ENCODE results near the gene C16orf46. TPM values are rescaled to one million over a fixed set of nuclear protein-coding genes. Genes with fewer than 3 reads are reported as not detected.

Gene C16orf46
- total and polyA plus RNA-seq, 2 of the 13 experiments (the other 11 are each of a cell fraction or from before 2014, with no cell fraction given), result 0.38 to 0.55 TPM

- Histone ChIP-seq H3K4me2 (ENCODE audit: low read depth, low read length) (no peak overlapping the region), H3K9ac (ENCODE audit: insufficient read depth, low read depth, low read length) (no peak overlapping the region), H4K20me1 (ENCODE audit: insufficient read depth, low read length) (no peaks in the 10 kb centered on the region), H3K4me1 (ENCODE audit: insufficient read depth, low read length) (no peaks in the 10 kb centered on the region), H2AFZ (ENCODE audit: low read length) (no peak overlapping the region), H3K4me3 (replicated peaks in 1 of 3; ENCODE audit: insufficient read depth in 1 of 3, low read depth in 2 of 3, low read length in 3 of 3) (no peak overlapping the region), H3K79me2 (ENCODE audit: insufficient read depth, low read length) (no peaks in the 10 kb centered on the region), H3K27ac (ENCODE audit: extremely low read length, insufficient read depth, low read length) (no peak overlapping the region), H3K27me3 (ENCODE audit: control insufficient read depth in 1 of 2, insufficient read depth in 2 of 2, low read length in 2 of 2) (no peaks in the 10 kb centered on the region), H3K9me3 (ENCODE audit: low read length) (no peaks in the 10 kb centered on the region), H3K36me3 (replicated peaks in 1 of 2; ENCODE audit: control insufficient read depth in 1 of 2, insufficient read depth in 2 of 2, low read length in 2 of 2) (no peaks in the 10 kb centered on the region)
- no peak for ATAC-seq
- BruUV-seq (replicated peaks), result no TSS peak
- CTCF ChIA-PET (ENCODE audit: low intra/inter-chr PET ratio, low total read pairs), result no interaction called here
- POLR2A ChIA-PET, result no interaction called here
- 81% methylated on average over 10 of the region's 10 CpGs for WGBS (ENCODE audit: low lambda C conversion rate)
- intact Hi-C loops (cut with micrococcal nuclease; ENCODE audit: unreplicated experiment) (no loop called here), in situ Hi-C loops (cut with HindIII; ENCODE audit: extremely low pct_ligation_motif_present, low pct_unique_long_range_greater_than_20kb) (no loop called here)
- no peak for DNase-seq (ENCODE audit: low spot score)
- FAIRE-seq, result no peak
- TF ChIP-seq, protein P1, sequence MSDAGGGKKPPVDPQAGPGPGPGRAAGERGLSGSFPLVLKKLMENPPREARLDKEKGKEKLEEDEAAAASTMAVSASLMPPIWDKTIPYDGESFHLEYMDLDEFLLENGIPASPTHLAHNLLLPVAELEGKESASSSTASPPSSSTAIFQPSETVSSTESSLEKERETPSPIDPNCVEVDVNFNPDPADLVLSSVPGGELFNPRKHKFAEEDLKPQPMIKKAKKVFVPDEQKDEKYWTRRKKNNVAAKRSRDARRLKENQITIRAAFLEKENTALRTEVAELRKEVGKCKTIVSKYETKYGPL (CRISPR knock-in tag; IDR thresholded peaks at IDR 0.05), result no peak
- TF ChIP-seq YY1 (IDR thresholded peaks at IDR 0.05; ENCODE audit: insufficient read depth, insufficient replicate concordance, low read depth, low read length) (no peak), RFXANK (CRISPR knock-in tag; IDR thresholded peaks at IDR 0.05) (no peak), FOXM1 (CRISPR knock-in tag; IDR thresholded peaks at IDR 0.05) (no peak), KAT8 (CRISPR knock-in tag; IDR thresholded peaks at IDR 0.05) (no peak)
Observed at GRCh38 chr16:81061307-81061640, 15.8 kb downstream of the C16orf46 start.

GRCh38 chr16:81060576-81061306, 16.3 kb downstream of the C16orf46 start:
- FAIRE-seq (no peak), ATAC-seq (no peak), DNase-seq (ENCODE audit: low spot score) (no peak)
- Histone ChIP-seq H3K9ac (ENCODE audit: insufficient read depth, low read depth, low read length) (no peak overlapping the region), H4K20me1 (ENCODE audit: insufficient read depth, low read length) (no peaks in the 10 kb centered on the region), H3K4me1 (ENCODE audit: insufficient read depth, low read length) (no peaks in the 10 kb centered on the region), H3K27ac (ENCODE audit: extremely low read length, insufficient read depth, low read length) (no peak overlapping the region), H3K36me3 (replicated peaks in 1 of 2; ENCODE audit: control insufficient read depth in 1 of 2, insufficient read depth in 2 of 2, low read length in 2 of 2) (no peaks in the 10 kb centered on the region), H3K9me3 (ENCODE audit: low read length) (no peaks in the 10 kb centered on the region), H3K79me2 (ENCODE audit: insufficient read depth, low read length) (no peaks in the 10 kb centered on the region), H2AFZ (ENCODE audit: low read length) (no peak overlapping the region), H3K4me3 (replicated peaks in 1 of 3; ENCODE audit: insufficient read depth in 1 of 3, low read depth in 2 of 3, low read length in 3 of 3) (no peak overlapping the region), H3K27me3 (ENCODE audit: control insufficient read depth in 1 of 2, insufficient read depth in 2 of 2, low read length in 2 of 2) (no peaks in the 10 kb centered on the region), H3K4me2 (ENCODE audit: low read depth, low read length) (no peak overlapping the region)
- in situ Hi-C loops (cut with HindIII; ENCODE audit: extremely low pct_ligation_motif_present, low pct_unique_long_range_greater_than_20kb) (no loop called here), intact Hi-C loops (cut with micrococcal nuclease; ENCODE audit: unreplicated experiment) (no loop called here)
- no TSS peak for BruUV-seq (replicated peaks)
- ChIA-PET CTCF (ENCODE audit: low intra/inter-chr PET ratio, low total read pairs) (no interaction called here), POLR2A (no interaction called here)
- TF ChIP-seq SP5 (CRISPR knock-in tag; IDR thresholded peaks at IDR 0.05; ENCODE audit: borderline replicate concordance, low read depth) (no peak), ZNF607 (CRISPR knock-in tag; IDR thresholded peaks at IDR 0.05; ENCODE audit: borderline replicate concordance) (no peak), ZNF446 (CRISPR knock-in tag; IDR thresholded peaks at IDR 0.05) (no peak), SNAPC2 (CRISPR knock-in tag; IDR thresholded peaks at IDR 0.05) (no peak), ZNF788 (CRISPR knock-in tag; IDR thresholded peaks at IDR 0.05; ENCODE audit: borderline replicate concordance) (no peak), ZKSCAN5 (CRISPR knock-in tag; IDR thresholded peaks at IDR 0.05) (no peak), HOXD1 (CRISPR knock-in tag; IDR thresholded peaks at IDR 0.05) (no peak), NCOR1 (IDR thresholded peaks at IDR 0.05; ENCODE audit: borderline replicate concordance, low read length) (no peak), ZNF468 (CRISPR knock-in tag; IDR thresholded peaks at IDR 0.05) (no peak), GZF1 (CRISPR knock-in tag; IDR thresholded peaks at IDR 0.05) (no peak), ZNF350 (CRISPR knock-in tag; IDR thresholded peaks at IDR 0.05; ENCODE audit: borderline replicate concordance, low read depth) (no peak), RNF2 (conservative IDR thresholded peaks at IDR 0.05; ENCODE audit: low read depth) (no peak), POLR2AphosphoS2 (IDR thresholded peaks at IDR 0.05; ENCODE audit: low read depth, low read length) (no peak), XRCC5 (optimal IDR thresholded peaks at IDR 0.05; ENCODE audit: low read length) (no peak), ZNF225 (CRISPR knock-in tag; IDR thresholded peaks at IDR 0.05) (no peak), PLRG1 (conservative IDR thresholded peaks at IDR 0.05) (no peak)
- TF ChIP-seq, protein P1 (CRISPR knock-in tag; IDR thresholded peaks at IDR 0.05), result no peak
- WGBS (ENCODE audit: low lambda C conversion rate), result 93% methylated on average over 14 of the region's 14 CpGs

Measured in HepG2 (cell line).